ENCODE measurements around the gene UGGT1.

GRCh38 chr2:128162266-128162665 lies 71.3 kb downstream of the UGGT1 start:
- TF ChIP-seq CTCF (IDR thresholded peaks at IDR 0.05) = no peak
- no peak for TF ChIP-seq POLR2AphosphoS5 (IDR thresholded peaks at IDR 0.05)
- TF ChIP-seq POLR2A (IDR thresholded peaks at IDR 0.05) = no peak
- no peak for TF ChIP-seq EP300 (IDR thresholded peaks at IDR 0.05; ENCODE audit: low read depth)
